GM12878 (cell line): Measurements from ENCODE around the gene GABBR2. TPM values are rescaled to one million over a fixed set of nuclear protein-coding genes. Genes with fewer than 3 reads are reported as not detected.

Experiments used
- ATAC-seq: fragments of 200-7000 bp; cut with Tn5 transposase; 3 replicates; pipeline ENCODE4 v1.9.1; 2020; ENCODE audit warnings: mild to moderate bottlenecking, moderate library complexity
- BruUV-seq: library from RNA; stranded (reverse); fragments of 400-500 nt; replicated peaks from 2 replicates; lab custom pipeline; 2021; lab: Mats Ljungman, UMichigan
- CTCF ChIA-PET: fragments of 300-600 bp; sonication (Branson Sonifier 250); formaldehyde crosslinking; extraction: SDS; loops from one replicate; lab custom pipeline; 2021; ENCODE audit warnings: inconsistent platforms; lab: Yijun Ruan, JAX
- POLR2A ChIA-PET: fragments of 350-600 bp; formaldehyde crosslinking; extraction: SDS; loops from one replicate; lab custom pipeline; 2021; ENCODE audit warnings: inconsistent platforms; lab: Charles Lee
- RAD21 ChIA-PET: fragments of 300-600 bp; sonication (Branson Sonifier 250); formaldehyde crosslinking; loops from one replicate; lab custom pipeline; 2023; ENCODE audit warnings: antibody characterized with exemption; ENCODE audit not compliant: unreplicated experiment; lab: Charles Lee
- SMC1A ChIA-PET: fragments of 300-600 bp; sonication (Branson Sonifier 250); formaldehyde crosslinking; loops from one replicate; lab custom pipeline; 2023; ENCODE audit not compliant: unreplicated experiment, uncharacterized antibody; lab: Charles Lee
- DNase-seq: peaks from one replicate; pipeline ENCODE4 v3.0.0-alpha.2; 2011; ENCODE audit warnings: low read depth, low spot score
- FAIRE-seq: peaks from 3 replicates; lab custom pipeline; 2011; peaks lifted over from hg19 to GRCh38; lab: Jason Lieb, UNC
- H2AFZ ChIP-seq: 2 replicates; pipeline ENCODE4 v1.6.0; 2011; ENCODE audit warnings: low read depth, low read length, control low read depth; ENCODE audit not compliant: control insufficient read depth
- H3K27ac ChIP-seq: 2 replicates; pipeline ENCODE4 v1.5.1; 2011; ENCODE audit warnings: control low read depth; ENCODE audit not compliant: control insufficient read depth, insufficient read depth
- H3K27me3 ChIP-seq, 2 experiments: replicated peaks in 1 of 2; 2 replicates each; pipeline versions ENCODE4 v1.6.0 to v1.6.1; 2011; ENCODE audit warnings: low read length in 1 of 2; ENCODE audit not compliant: control insufficient read depth in 2 of 2, insufficient read depth in 2 of 2
- H3K36me3 ChIP-seq, 2 experiments: 2 replicates each; pipeline ENCODE4 v1.5.1; 2011; ENCODE audit warnings: low read length in 1 of 2; ENCODE audit not compliant: control insufficient read depth in 2 of 2, insufficient read depth in 2 of 2
- H3K4me1 ChIP-seq: 2 replicates; pipeline ENCODE4 v1.6.1; 2011; ENCODE audit warnings: mild to moderate bottlenecking, low read length, moderate library complexity, mixed read lengths; ENCODE audit not compliant: control insufficient read depth, insufficient read depth
- H3K4me2 ChIP-seq: 2 replicates; pipeline ENCODE4 v1.6.0; 2011; ENCODE audit warnings: control low read depth; ENCODE audit not compliant: control insufficient read depth, insufficient read depth
- H3K4me3 ChIP-seq: fragments of 200-600 bp; sonication (generic); 2 replicates; pipeline ENCODE4 v1.5.1; 2016
- H3K79me2 ChIP-seq: 2 replicates; pipeline ENCODE4 v1.6.0; 2011; ENCODE audit warnings: low read length; ENCODE audit not compliant: control insufficient read depth, insufficient read depth
- H3K9ac ChIP-seq: 2 replicates; pipeline ENCODE4 v1.8.0; 2011; ENCODE audit warnings: low read length, control low read depth, mixed read lengths; ENCODE audit not compliant: control insufficient read depth, insufficient read depth
- H3K9me3 ChIP-seq: replicated peaks from 3 replicates; pipeline ENCODE4 v1.5.1; 2011; ENCODE audit warnings: mild to moderate bottlenecking, low read length; ENCODE audit not compliant: control insufficient read depth, insufficient read depth
- H4K20me1 ChIP-seq: 2 replicates; pipeline ENCODE4 v1.6.0; 2011; ENCODE audit not compliant: control insufficient read depth, insufficient read depth
- CHD4 ChIP-seq: fragments of 200-600 bp; sonication (generic); IDR thresholded peaks from 2 replicates; pipeline ENCODE4 v1.6.1; 2016; ENCODE audit warnings: mild to moderate bottlenecking
- FOS ChIP-seq: IDR thresholded peaks from 3 replicates; pipeline ENCODE4 v1.6.1; 2011; ENCODE audit warnings: borderline replicate concordance; ENCODE audit not compliant: insufficient read length; ENCODE audit errors: extremely low read depth
- GABPA ChIP-seq: IDR thresholded peaks from 2 replicates; pipeline ENCODE4 v1.6.1; 2014; ENCODE audit warnings: antibody characterized with exemption, low read depth, mild to moderate bottlenecking, inconsistent platforms
- HDAC2 ChIP-seq: fragments of 200-600 bp; sonication (generic); IDR thresholded peaks from 2 replicates; pipeline ENCODE4 v1.6.1; 2017
- KDM1A ChIP-seq: fragments of 200-600 bp; sonication (generic); IDR thresholded peaks from 2 replicates; pipeline ENCODE4 v1.6.1; 2016; ENCODE audit warnings: borderline replicate concordance
- MYB ChIP-seq: fragments of 150-350 bp; IDR thresholded peaks from 2 replicates; pipeline ENCODE4 v1.6.1; 2014; ENCODE audit warnings: mild to moderate bottlenecking, low read depth, low read length, borderline replicate concordance
- NRF1 ChIP-seq: conservative IDR thresholded peaks from 2 replicates; pipeline ENCODE4 v1.6.1; 2011; ENCODE audit warnings: mild to moderate bottlenecking, low read depth, low read length, improper control_type of control experiment
- PRDM15 ChIP-seq: fragments of 450-650 bp; formaldehyde crosslinking; IDR thresholded peaks from 2 replicates; pipeline ENCODE4 v1.4.0; 2020; ENCODE audit warnings: mild to moderate bottlenecking, moderate library complexity
- SREBF1 ChIP-seq: IDR thresholded peaks from 2 replicates; pipeline ENCODE4 v1.6.1; 2012; ENCODE audit warnings: mild to moderate bottlenecking, low read length
- SRF ChIP-seq, 2 experiments: IDR thresholded peaks; 2 replicates each; pipeline ENCODE4 v1.6.1; 2011; ENCODE audit warnings: low read depth in 2 of 2, low read length in 2 of 2, mild to moderate bottlenecking in 1 of 2, moderate library complexity in 1 of 2
- WRNIP1 ChIP-seq: IDR thresholded peaks from 2 replicates; pipeline ENCODE4 v1.6.1; 2011; ENCODE audit warnings: low read depth, low read length, improper control_type of control experiment, borderline replicate concordance
- whole genome bisulfite sequencing: methylation state at CpG from one replicate; pipeline ENCODE4 v1.1.6; 2016; ENCODE audit warnings: low lambda C conversion rate; ENCODE audit not compliant: insufficient replicate concordance, insufficient coverage; ENCODE audit errors: missing lambda C conversion rate; 5-methylcytosine and 5-hydroxymethylcytosine counted together
- in situ Hi-C: fragments of 300-500 bp; cut with MboI; formaldehyde crosslinking; loops from 9 replicates; pipeline ENCODE4 v1.14.3; 2018; ENCODE audit warnings: mixed read lengths
- intact Hi-C: fragments of 100-400 bp; cut with micrococcal nuclease; formaldehyde crosslinking; loops from one replicate; pipeline ENCODE4 v1.14.2; 2022; ENCODE audit not compliant: unreplicated experiment
- polyA plus RNA-seq, 11 experiments: library from polyadenylated mRNA; depleted of rRNA in 4 of 11; unstranded in 6 of 11; stranded (reverse) in 5 of 11; fragments of >200 nt; fragmentation: Nextera tagmentation in 4 of 11; fragmentation: Illumina TruSeq in 1 of 11; extraction: Ambion mirVana in 4 of 11; extraction: Trizol in 1 of 11; gene quantifications; 1 replicate in 1 of 11; 2 replicates in 10 of 11; pipeline versions ENCODE4 v1.2.1 to v1.2.3, GENCODE V29; 2011 to 2016; ENCODE audit warnings: inconsistent platforms in 2 of 11, missing spikeins in 2 of 11, low read depth in 1 of 11
- total RNA-seq, 4 experiments: library from RNA; depleted of rRNA in 3 of 4; stranded (reverse); fragments of >200 nt in 3 of 4; fragmentation: Illumina TruSeq in 1 of 4; extraction: Trizol in 1 of 4; gene quantifications; 2 replicates each; pipeline versions ENCODE4 v1.2.1 to v1.2.3, GENCODE V29; 2013 to 2021

GABBR2 gene
- total and polyA plus RNA-seq, 10 of the 15 experiments (the other 5 are each of a cell fraction or from before 2014, with no cell fraction given), result 0.02 to 2.2 (median 0.06) TPM; not detected in 2

- peaks cover 0 to 3% of the 10 kb centered on the region in 2 experiments; a peak in 2 of 4 replicates for H3K27me3 ChIP-seq
- no peak overlapping the region for H3K4me3 ChIP-seq
- H3K36me3 ChIP-seq, result no peaks in the 10 kb centered on the region
- H3K4me1 ChIP-seq, result no peaks in the 10 kb centered on the region
- CTCF ChIA-PET, result no interaction called here
- in situ Hi-C loops (no loop called here), intact Hi-C loops (no loop called here)
- H2AFZ ChIP-seq, result no peak overlapping the region
- WGBS, result 23% methylated on average over 2 of the region's 2 CpGs
- FAIRE-seq (no peak), ATAC-seq (no peak)
- no peaks in the 10 kb centered on the region for H4K20me1 ChIP-seq
- no peaks in the 10 kb centered on the region for H3K9me3 ChIP-seq
- no peak overlapping the region for H3K27ac ChIP-seq
- POLR2A ChIA-PET, result no interaction called here
- SMC1A ChIA-PET, result no interaction called here
- RAD21 ChIA-PET, result no interaction called here
- no peak overlapping the region for H3K4me2 ChIP-seq
- TF ChIP-seq CHD4, result no peak
- TF ChIP-seq SREBF1, result no peak
- no peak for TF ChIP-seq HDAC2
- TF ChIP-seq KDM1A, result no peak
- no peak for TF ChIP-seq MYB
- no peak for TF ChIP-seq PRDM15
- TF ChIP-seq SRF (IDR thresholded peaks at IDR 0.05; ENCODE audit: low read depth in 2 of 2, low read length in 2 of 2), result no peak
- no peak for TF ChIP-seq WRNIP1
- TF ChIP-seq GABPA, result no peak
- no peak for TF ChIP-seq NRF1
- no peak for TF ChIP-seq FOS
- TF ChIP-seq, all 136 proteins: peak for 0
- Histone ChIP-seq H3K9ac (no peak overlapping the region), H3K79me2 (no peaks in the 10 kb centered on the region)
- no TSS peak for BruUV-seq
- no peak for DNase-seq
Observed at GRCh38 chr9:98494852-98495251, 213.9 kb downstream of the GABBR2 start.
